Kidney (tissue), 14 donors: ENCODE data around the gene SOX6. TPM values are rescaled to one million over a fixed set of nuclear protein-coding genes. Genes with fewer than 3 reads are reported as not detected.

Source experiments
- DNase-seq, 5 donors: peaks; one replicate each; pipeline ENCODE4 v3.0.0-alpha.2; 2013 to 2020
- FAIRE-seq: peaks from 2 replicates; lab custom pipeline; 2012; peaks lifted over from hg19 to GRCh38; lab: Jason Lieb, UNC
- H3K27ac ChIP-seq, 2 donors: one replicate each; pipeline ENCODE4 v1.7.0; 2013; ENCODE audit warnings: low read depth in 2 of 2, low read length in 2 of 2, inconsistent platforms in 1 of 2
- H3K27me3 ChIP-seq: one replicate; pipeline ENCODE4 v1.7.1; 2013; ENCODE audit warnings: low read length, inconsistent platforms; ENCODE audit not compliant: control insufficient read depth, insufficient read depth
- H3K36me3 ChIP-seq, 3 donors: one replicate each; pipeline versions ENCODE4 v1.7.0 to v1.7.1; 2013; ENCODE audit warnings: low read length in 3 of 3, control low read depth in 1 of 3, inconsistent platforms in 1 of 3; ENCODE audit not compliant: insufficient read depth in 3 of 3, control insufficient read depth in 2 of 3
- H3K4me1 ChIP-seq, 3 donors: one replicate each; pipeline versions ENCODE4 v1.7.0 to v1.7.1; 2013; ENCODE audit warnings: low read length in 3 of 3, inconsistent platforms in 1 of 3, low read depth in 1 of 3; ENCODE audit not compliant: control insufficient read depth in 2 of 3, insufficient read depth in 2 of 3
- H3K4me3 ChIP-seq, 3 donors: one replicate each; pipeline versions ENCODE4 v1.7.0 to v1.8.1; 2013; ENCODE audit warnings: low read length in 3 of 3, control low read depth in 1 of 3, inconsistent platforms in 1 of 3
- H3K9ac ChIP-seq, 3 donors: one replicate each; pipeline versions ENCODE4 v1.7.0 to v1.7.1; 2013; ENCODE audit warnings: low read length in 3 of 3, control low read depth in 1 of 3, inconsistent platforms in 1 of 3
- H3K9me3 ChIP-seq, 3 donors: one replicate each; pipeline versions ENCODE4 v1.7.0 to v1.7.1; 2013; ENCODE audit warnings: low read length in 3 of 3, control low read depth in 1 of 3, inconsistent platforms in 1 of 3; ENCODE audit not compliant: control insufficient read depth in 2 of 3, insufficient read depth in 1 of 3
- intact Hi-C: fragments of 100-400 bp; cut with DNase I; formaldehyde crosslinking; loops from one replicate; pipeline ENCODE4 v1.11.1; 2022
- polyA plus RNA-seq: library from polyadenylated mRNA; stranded (reverse); fragments of 350-450 nt; fragmentation: Illumina TruSeq; extraction: RNeasy Lipid Tissue Mini Kit (QIAGEN cat#74804); gene quantifications from one replicate; pipeline ENCODE4 v1.2.3, GENCODE V29; 2014; ENCODE audit warnings: low read depth, low replicate concordance; ENCODE audit not compliant: insufficient read depth
- total RNA-seq: library from RNA; stranded (reverse); fragmentation: NEBNext Ultra II Directional; extraction: Animal tissue kit (Norgen Biotek cat#: 25700); gene quantifications from one replicate; pipeline ENCODE4 v1.2.1, GENCODE V29; 2021
- TF ChIP-seq, protein P1 (sequence below): IDR thresholded peaks from 3 replicates; pipeline ENCODE4 v1.5.1; 2012; ENCODE audit warnings: mild to moderate bottlenecking, moderate library complexity, borderline replicate concordance; ENCODE audit not compliant: insufficient read depth; ENCODE audit errors: extremely low read depth
- donor health status: control.
- donor health status: control.
- donor health status: control.
- donor health status: control.
- donor health status: control.
- donor health status: DM: yes; HTN: yes; CAD: no.
- donor health status: Normal renal cell carcinoma (clear cell type).

SOX6 gene
- total and polyA plus RNA-seq, 2 donors from 2014 or later = 5.0 to 47.3 TPM

DNA sequence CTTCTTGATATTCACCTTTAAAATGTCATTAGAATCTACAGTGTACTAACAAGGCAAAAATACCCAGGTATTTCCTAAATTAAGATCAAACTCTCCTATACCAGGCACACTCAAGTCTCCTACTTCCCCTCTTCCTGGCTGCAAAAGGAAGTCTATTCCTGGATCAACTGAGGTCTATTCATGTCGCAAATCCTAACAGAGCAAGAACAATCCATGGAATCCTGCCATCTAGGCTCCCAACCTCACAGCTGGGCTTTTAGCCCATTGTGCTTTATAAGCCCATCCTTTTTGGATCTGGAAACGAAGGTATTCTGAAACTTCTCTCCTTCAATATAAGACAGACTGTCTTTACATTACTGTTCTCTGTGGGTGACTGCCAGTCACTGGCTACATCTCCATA is 161.8 kb downstream of the SOX6 start:
- no peaks in the 10 kb centered on the region for H3K36me3 ChIP-seq
- intact Hi-C loops = no loop called here
- H3K9ac ChIP-seq = no peak overlapping the region
- H3K27me3 ChIP-seq = no peaks in the 10 kb centered on the region
- H3K4me3 ChIP-seq = no peak overlapping the region
- no peak for DNase-seq
- peaks cover 0 to 3% (median 0%) of the 10 kb centered on the region in 3 donors for H3K4me1 ChIP-seq
- no peak overlapping the region for H3K27ac ChIP-seq
- FAIRE-seq = no peak
- no peaks in the 10 kb centered on the region for H3K9me3 ChIP-seq
- TF ChIP-seq, protein P1, sequence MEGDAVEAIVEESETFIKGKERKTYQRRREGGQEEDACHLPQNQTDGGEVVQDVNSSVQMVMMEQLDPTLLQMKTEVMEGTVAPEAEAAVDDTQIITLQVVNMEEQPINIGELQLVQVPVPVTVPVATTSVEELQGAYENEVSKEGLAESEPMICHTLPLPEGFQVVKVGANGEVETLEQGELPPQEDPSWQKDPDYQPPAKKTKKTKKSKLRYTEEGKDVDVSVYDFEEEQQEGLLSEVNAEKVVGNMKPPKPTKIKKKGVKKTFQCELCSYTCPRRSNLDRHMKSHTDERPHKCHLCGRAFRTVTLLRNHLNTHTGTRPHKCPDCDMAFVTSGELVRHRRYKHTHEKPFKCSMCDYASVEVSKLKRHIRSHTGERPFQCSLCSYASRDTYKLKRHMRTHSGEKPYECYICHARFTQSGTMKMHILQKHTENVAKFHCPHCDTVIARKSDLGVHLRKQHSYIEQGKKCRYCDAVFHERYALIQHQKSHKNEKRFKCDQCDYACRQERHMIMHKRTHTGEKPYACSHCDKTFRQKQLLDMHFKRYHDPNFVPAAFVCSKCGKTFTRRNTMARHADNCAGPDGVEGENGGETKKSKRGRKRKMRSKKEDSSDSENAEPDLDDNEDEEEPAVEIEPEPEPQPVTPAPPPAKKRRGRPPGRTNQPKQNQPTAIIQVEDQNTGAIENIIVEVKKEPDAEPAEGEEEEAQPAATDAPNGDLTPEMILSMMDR = no peak

DNA sequence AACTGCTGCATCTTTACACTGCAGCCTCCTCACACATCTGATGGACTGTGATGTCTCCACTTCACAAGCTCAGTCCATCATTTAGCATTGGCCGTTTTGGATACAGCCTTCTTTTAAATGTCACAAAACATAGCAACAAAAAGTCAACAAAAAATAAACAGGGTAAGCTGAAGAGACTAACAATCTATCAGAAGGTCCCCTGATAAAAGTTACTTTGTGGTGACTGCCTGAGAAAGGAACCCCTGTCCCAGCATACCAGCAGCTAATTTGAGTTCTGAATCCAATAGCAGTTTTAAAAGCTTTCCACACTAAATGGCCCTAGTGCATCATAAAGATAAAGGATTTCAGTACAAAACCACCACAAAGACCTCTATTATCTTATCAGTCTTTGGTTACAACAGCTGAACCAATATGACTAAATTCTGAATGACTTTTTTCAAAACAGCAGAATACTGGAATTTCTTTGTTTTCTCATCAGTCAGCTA is 162.4 kb downstream of the SOX6 start:
- no peaks in the 10 kb centered on the region for H3K9me3 ChIP-seq
- no peaks in the 10 kb centered on the region for H3K27me3 ChIP-seq
- no peak overlapping the region for H3K27ac ChIP-seq
- TF ChIP-seq, protein P1 = no peak
- H3K9ac ChIP-seq = no peak overlapping the region
- FAIRE-seq (no peak), DNase-seq (no peak)
- intact Hi-C loops = no loop called here
- H3K36me3 ChIP-seq = no peaks in the 10 kb centered on the region
- H3K4me1 ChIP-seq = peaks cover 0 to 3% (median 0%) of the 10 kb centered on the region in 3 donors
- no peak overlapping the region for H3K4me3 ChIP-seq

DNA sequence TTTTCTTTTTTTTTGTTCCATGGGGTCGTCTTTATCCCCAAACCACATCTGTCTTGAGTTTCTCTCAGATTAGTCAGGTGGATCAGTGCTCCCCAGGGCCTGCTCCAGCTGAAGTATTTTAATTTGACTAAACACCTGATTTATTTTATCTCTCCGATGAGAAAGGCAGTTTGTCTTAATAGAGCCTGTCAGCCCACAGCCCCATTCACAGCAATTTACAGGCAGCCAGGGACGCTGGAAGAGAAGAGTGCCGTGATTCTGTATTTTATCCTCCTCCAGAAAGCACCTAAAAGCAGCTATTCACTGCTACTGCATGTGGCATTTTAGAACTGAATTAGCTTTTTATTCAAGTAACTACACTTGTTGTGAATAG is 164.5 kb downstream of the SOX6 start:
- intact Hi-C loops = no loop called here
- TF ChIP-seq, protein P1 = no peak
- Histone ChIP-seq H3K27me3 (no peaks in the 10 kb centered on the region), H3K27ac (no peak overlapping the region), H3K9me3 (no peaks in the 10 kb centered on the region), H3K36me3 (no peaks in the 10 kb centered on the region), H3K4me3 (no peak overlapping the region), H3K4me1 (peaks cover 0 to 3% (median 0%) of the 10 kb centered on the region in 3 donors), H3K9ac (no peak overlapping the region)
- DNase-seq = peak in 4 of 5 donors; percentile 33 to 71 (median 55)
- FAIRE-seq = no peak
